ENCODE measurements around the gene PDE8A.

GRCh38 chr15:84947947-84948830 is 33.5 kb upstream of the PDE8A start:
- TF ChIP-seq, protein P1, sequence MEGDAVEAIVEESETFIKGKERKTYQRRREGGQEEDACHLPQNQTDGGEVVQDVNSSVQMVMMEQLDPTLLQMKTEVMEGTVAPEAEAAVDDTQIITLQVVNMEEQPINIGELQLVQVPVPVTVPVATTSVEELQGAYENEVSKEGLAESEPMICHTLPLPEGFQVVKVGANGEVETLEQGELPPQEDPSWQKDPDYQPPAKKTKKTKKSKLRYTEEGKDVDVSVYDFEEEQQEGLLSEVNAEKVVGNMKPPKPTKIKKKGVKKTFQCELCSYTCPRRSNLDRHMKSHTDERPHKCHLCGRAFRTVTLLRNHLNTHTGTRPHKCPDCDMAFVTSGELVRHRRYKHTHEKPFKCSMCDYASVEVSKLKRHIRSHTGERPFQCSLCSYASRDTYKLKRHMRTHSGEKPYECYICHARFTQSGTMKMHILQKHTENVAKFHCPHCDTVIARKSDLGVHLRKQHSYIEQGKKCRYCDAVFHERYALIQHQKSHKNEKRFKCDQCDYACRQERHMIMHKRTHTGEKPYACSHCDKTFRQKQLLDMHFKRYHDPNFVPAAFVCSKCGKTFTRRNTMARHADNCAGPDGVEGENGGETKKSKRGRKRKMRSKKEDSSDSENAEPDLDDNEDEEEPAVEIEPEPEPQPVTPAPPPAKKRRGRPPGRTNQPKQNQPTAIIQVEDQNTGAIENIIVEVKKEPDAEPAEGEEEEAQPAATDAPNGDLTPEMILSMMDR (IDR thresholded peaks at IDR 0.05), result no peak
- no peak for TF ChIP-seq EZH2 (IDR thresholded peaks at IDR 0.05; ENCODE audit: borderline replicate concordance, insufficient read depth, low read depth, low read length, poor library complexity, severe bottlenecking)

All from B cell (primary cell).